ENCODE results near the gene SRSF8. TPM values are rescaled to one million over a fixed set of nuclear protein-coding genes. Genes with fewer than 3 reads are reported as not detected.
A peak's percentile ranks its signal among the peaks of the same experiment; 100 is the strongest.
"Not testable (repeated sequence)": the region's sequence is repeated elsewhere in the genome, so short reads cannot be mapped to it uniquely, and the experiment has no call there.

The SRSF8 gene
- total RNA-seq, 4 donors from 2014 or later = 30.3 to 42.2 (median 34.8) TPM

DNA sequence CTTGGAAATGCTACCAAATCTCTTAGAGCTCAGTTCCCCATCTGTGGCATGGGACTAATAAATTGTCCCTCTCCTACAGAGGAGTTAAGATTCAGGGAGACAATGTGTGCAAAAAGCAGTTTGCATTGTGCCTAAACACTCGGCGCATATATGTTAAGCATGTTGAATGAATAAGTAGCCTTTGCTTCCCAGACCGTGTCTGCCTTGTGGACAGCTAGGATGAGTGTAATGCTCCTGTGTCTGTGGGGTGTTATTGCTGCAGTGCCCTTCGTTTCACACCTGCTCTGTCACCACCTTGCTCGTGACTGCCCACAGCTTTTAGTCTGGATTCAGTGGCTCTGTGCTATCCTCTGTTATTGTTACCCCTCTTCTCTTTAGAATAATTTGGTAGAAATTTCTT lies 37.0 kb downstream of the SRSF8 start:
- intact Hi-C loops (cut with DNase I) = no loop called here
- Histone ChIP-seq H3K4me1 (peaks cover 10 to 11% (median 11%) of the 10 kb centered on the region in 4 donors), H3K9me3 (no peaks in the 10 kb centered on the region), H3K27me3 (no peaks in the 10 kb centered on the region), H3K27ac (replicated peaks in 1 of 4) (no peak overlapping the region), H3K4me3 (no peak overlapping the region), H3K36me3 (peaks cover 0 to 6% (median 0%) of the 10 kb centered on the region in 4 donors)
- no peak for DNase-seq (ENCODE audit: extremely low spot score)
- WGBS = 89% methylated on average over 5 of the region's 5 CpGs
- TF ChIP-seq POLR2A (IDR thresholded peaks at IDR 0.05; ENCODE audit: low read depth) (no peak), POLR2AphosphoS5 (IDR thresholded peaks at IDR 0.05) (no peak), EP300 (IDR thresholded peaks at IDR 0.05) (no peak)
- TF ChIP-seq, protein P1, sequence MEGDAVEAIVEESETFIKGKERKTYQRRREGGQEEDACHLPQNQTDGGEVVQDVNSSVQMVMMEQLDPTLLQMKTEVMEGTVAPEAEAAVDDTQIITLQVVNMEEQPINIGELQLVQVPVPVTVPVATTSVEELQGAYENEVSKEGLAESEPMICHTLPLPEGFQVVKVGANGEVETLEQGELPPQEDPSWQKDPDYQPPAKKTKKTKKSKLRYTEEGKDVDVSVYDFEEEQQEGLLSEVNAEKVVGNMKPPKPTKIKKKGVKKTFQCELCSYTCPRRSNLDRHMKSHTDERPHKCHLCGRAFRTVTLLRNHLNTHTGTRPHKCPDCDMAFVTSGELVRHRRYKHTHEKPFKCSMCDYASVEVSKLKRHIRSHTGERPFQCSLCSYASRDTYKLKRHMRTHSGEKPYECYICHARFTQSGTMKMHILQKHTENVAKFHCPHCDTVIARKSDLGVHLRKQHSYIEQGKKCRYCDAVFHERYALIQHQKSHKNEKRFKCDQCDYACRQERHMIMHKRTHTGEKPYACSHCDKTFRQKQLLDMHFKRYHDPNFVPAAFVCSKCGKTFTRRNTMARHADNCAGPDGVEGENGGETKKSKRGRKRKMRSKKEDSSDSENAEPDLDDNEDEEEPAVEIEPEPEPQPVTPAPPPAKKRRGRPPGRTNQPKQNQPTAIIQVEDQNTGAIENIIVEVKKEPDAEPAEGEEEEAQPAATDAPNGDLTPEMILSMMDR (IDR thresholded peaks at IDR 0.05) = no peak

DNA sequence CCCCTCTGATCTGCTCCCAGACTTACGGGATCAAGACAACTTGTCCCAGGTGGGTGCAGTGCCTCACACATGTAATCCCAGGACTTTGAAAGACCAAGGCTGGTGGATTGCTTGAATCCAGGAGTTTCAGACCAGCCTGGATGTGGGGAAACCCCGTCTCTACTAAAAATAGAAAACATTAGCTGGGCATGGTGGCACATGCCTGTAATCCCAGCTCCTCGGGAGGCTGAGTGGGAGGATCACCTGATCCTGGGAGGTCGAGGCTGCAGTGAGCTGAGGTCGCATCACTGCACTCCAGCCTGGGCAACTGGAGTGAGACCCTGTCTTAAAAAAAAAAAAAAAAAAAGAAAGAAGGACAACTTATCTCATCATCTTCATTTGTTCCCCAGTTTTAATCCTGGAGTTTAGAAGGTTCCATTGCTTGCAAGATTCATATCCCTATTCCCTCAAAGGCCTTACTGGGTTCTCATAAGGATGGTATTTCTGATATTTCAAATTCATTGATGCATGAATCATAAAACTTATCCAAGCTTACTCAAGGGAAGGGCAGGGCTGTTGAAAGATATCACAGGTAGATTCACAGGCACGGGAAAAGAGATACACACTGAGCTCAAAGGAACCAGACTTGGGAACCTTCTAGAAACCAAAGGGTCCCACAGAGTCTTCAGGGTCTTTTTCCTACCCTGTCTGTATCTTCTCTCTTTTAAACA lies 37.6 kb downstream of the SRSF8 start:
- Histone ChIP-seq H3K27me3 (no peaks in the 10 kb centered on the region), H3K36me3 (peaks cover 0 to 11% (median 0%) of the 10 kb centered on the region in 4 donors), H3K4me3 (no peak overlapping the region), H3K27ac (replicated peaks in 1 of 4) (no peak overlapping the region), H3K9me3 (no peaks in the 10 kb centered on the region), H3K4me1 (peaks cover 11 to 16% (median 13%) of the 10 kb centered on the region in 4 donors)
- WGBS = 87% methylated on average over 6 of the region's 6 CpGs
- intact Hi-C loops (cut with DNase I) = no loop called here
- no peak for DNase-seq (ENCODE audit: extremely low spot score)
- TF ChIP-seq POLR2AphosphoS5 (IDR thresholded peaks at IDR 0.05) (no peak), POLR2A (IDR thresholded peaks at IDR 0.05; ENCODE audit: low read depth) (no peak), EP300 (IDR thresholded peaks at IDR 0.05) (no peak)
- TF ChIP-seq, protein P1 (IDR thresholded peaks at IDR 0.05) = no peak

DNA sequence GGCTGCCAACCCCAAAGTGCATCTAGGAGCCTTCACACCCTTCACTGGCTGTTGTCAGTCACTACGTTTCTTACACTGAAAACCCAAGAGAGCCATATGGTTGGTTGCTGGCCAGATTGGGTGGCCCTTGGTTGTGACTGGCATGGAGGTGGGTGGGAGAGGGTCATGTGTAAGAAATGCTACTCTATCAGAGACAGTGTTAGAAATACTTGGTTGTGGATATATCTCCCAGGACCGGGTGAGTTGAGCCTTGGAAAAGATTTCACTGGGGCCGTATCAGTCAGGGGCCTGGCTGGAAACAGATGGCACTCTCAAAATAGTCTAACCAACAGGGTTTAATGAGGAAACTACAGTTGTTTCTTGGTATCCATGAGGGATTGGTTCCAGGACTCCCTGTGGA lies 38.1 kb downstream of the SRSF8 start:
- 67% methylated on average over 2 of the region's 3 CpGs for WGBS
- no peak overlapping the region for H3K27ac ChIP-seq (replicated peaks in 1 of 4)
- TF ChIP-seq POLR2A (IDR thresholded peaks at IDR 0.05; ENCODE audit: low read depth) = no peak
- no peak for TF ChIP-seq EP300 (IDR thresholded peaks at IDR 0.05)
- TF ChIP-seq, protein P1 (IDR thresholded peaks at IDR 0.05) = no peak
- H3K9me3 ChIP-seq = no peaks in the 10 kb centered on the region
- peaks cover 0 to 17% (median 2%) of the 10 kb centered on the region in 4 donors for H3K36me3 ChIP-seq
- no peaks in the 10 kb centered on the region for H3K27me3 ChIP-seq
- H3K4me1 ChIP-seq = peaks cover 15 to 22% (median 19%) of the 10 kb centered on the region in 4 donors
- no peak for DNase-seq (ENCODE audit: extremely low spot score)
- intact Hi-C loops (cut with DNase I) = no loop called here
- no peak overlapping the region for H3K4me3 ChIP-seq

DNA sequence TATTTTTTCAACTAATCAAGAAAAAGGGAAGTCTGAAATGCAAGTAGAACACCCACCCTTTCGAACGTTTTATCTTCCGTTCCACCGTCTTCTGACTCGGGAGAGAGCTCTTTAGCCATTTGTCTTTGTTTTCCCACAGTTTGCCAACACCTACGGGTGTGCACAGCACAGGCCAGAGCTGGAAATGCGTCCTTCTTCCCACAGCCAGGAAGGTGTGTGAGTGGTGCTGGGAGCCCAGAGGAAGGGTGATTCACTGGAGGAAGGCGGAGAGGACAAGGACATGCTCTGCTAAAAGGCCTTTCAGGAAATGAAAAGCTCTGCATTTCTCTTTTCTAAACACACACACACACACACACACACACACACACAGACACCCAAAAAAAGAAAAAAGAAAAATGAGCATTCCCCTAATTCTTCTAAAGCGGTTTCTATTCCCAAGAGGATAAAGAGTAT lies 41.5 kb downstream of the SRSF8 start:
- DNase-seq (ENCODE audit: extremely low spot score) = no peak
- H3K27ac ChIP-seq (replicated peaks in 1 of 4) = peak overlapping the region; percentile 24 to 69 (median 46)
- peaks cover 16 to 44% (median 21%) of the 10 kb centered on the region in 4 donors for H3K4me1 ChIP-seq
- no peak for TF ChIP-seq POLR2A (IDR thresholded peaks at IDR 0.05; ENCODE audit: low read depth)
- peak; percentile 34 to 39 for TF ChIP-seq POLR2AphosphoS5 (IDR thresholded peaks at IDR 0.05)
- H3K9me3 ChIP-seq = no peaks in the 10 kb centered on the region
- H3K36me3 ChIP-seq = peaks cover 0 to 13% (median 2%) of the 10 kb centered on the region in 4 donors
- no peaks in the 10 kb centered on the region for H3K27me3 ChIP-seq
- intact Hi-C loops (cut with DNase I) = no loop called here
- WGBS = 54% methylated on average over 9 of the region's 9 CpGs
- no peak overlapping the region for H3K4me3 ChIP-seq

DNA sequence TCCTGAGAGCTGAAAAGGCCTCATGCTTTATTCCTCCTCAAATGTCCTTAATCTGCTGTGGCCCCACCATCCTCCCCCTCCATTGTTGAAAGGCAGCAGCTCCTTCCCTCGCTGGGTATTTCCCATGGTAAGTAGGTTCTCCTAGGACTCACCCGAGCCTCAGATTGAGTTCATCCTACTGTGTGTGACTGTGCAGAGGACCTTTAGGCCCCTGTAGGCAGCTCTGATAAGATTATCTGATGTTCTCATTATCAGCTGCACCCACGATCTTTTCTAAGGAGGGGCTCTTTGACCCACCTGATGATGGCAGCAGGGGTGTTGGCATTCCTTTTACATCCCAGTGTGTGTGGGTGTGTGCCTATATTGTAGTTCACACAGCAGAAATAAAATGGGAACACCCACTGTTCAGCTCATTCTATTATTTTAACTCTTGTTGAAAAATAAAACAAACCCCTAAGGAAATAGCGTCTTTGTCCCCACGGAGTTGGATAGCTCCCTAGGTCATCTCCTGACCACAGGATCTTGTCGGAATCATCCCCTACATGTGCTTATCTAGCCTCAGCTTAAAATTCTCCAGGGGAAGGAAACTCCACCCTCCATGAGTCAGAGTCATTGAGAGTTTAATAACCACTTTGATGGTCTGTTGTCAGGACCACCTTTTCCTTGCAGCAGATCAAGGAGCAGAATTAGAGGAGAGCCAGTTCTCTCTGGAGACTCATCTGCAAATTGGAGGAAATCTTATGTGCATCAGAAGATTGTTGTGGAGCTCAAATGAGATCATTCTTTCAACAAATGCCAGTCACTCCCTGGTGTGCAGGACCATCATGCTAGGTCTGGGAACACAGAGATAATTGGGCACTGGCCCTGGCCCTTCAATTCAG lies 42.2 kb downstream of the SRSF8 start:
- Histone ChIP-seq H3K27me3 (no peaks in the 10 kb centered on the region), H3K4me1 (peaks cover 16 to 44% (median 21%) of the 10 kb centered on the region in 4 donors), H3K27ac (replicated peaks in 1 of 4) (peak overlapping the region in 3 of 4 donors; percentile 24 to 47 (median 42)), H3K4me3 (no peak overlapping the region), H3K36me3 (peaks cover 0 to 13% (median 2%) of the 10 kb centered on the region in 4 donors), H3K9me3 (no peaks in the 10 kb centered on the region)
- 68% methylated on average over 6 of the region's 6 CpGs for WGBS
- DNase-seq (ENCODE audit: extremely low spot score) = no peak
- no peak for TF ChIP-seq POLR2A (IDR thresholded peaks at IDR 0.05; ENCODE audit: low read depth)
- no peak for TF ChIP-seq EP300 (IDR thresholded peaks at IDR 0.05)
- no peak for TF ChIP-seq POLR2AphosphoS5 (IDR thresholded peaks at IDR 0.05)
- TF ChIP-seq, protein P1 (IDR thresholded peaks at IDR 0.05) = no peak
- intact Hi-C loops (cut with DNase I) = no loop called here

DNA sequence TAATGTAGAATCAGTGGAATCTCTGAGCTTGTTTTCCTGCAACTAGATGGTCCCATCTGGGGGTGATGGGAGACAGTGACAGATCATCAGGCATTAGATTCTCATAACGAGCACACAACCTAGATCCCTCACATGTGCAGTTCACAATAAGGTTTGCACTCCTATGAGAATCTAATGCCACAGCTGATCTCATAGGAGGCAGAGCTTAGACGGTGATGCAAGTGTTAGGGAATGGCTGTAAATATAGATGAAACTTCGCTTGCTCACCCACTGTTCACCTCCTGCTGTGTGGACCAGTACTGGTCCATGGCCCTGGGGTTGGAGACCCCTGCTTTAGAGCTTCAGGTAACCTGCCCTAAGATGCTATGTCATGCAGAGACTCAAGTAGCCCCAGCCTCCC lies 44.8 kb downstream of the SRSF8 start:
- H3K4me3 ChIP-seq; DNase-seq (ENCODE audit: extremely low spot score); intact Hi-C loops (cut with DNase I); H3K27ac ChIP-seq (replicated peaks in 1 of 4); H3K9me3 ChIP-seq; H3K27me3 ChIP-seq: not testable (repeated sequence)
- H3K36me3 ChIP-seq = peaks cover 0 to 13% (median 2%) of the 10 kb centered on the region in 4 donors
- 90% methylated on average over 2 of the region's 3 CpGs for WGBS
- peaks cover 16 to 44% (median 19%) of the 10 kb centered on the region in 4 donors for H3K4me1 ChIP-seq
